Epithelial cell of esophagus (primary cell): ENCODE data around the gene FPR2.
A peak's percentile ranks its signal among the peaks of the same experiment; 100 is the strongest.

Experiments used
- DNase-seq: peaks from one replicate; pipeline ENCODE4 v3.0.0; 2010; ENCODE audit warnings: low read depth
- H3K4me3 ChIP-seq: 2 replicates; pipeline ENCODE4 v1.5.1; 2011; ENCODE audit warnings: mild to moderate bottlenecking, low read length, control low read depth
- CTCF ChIP-seq: IDR thresholded peaks from 2 replicates; pipeline ENCODE4 v1.5.1; 2011; ENCODE audit warnings: low read depth, mild to moderate bottlenecking, low read length, control low read depth, inconsistent platforms; ENCODE audit not compliant: insufficient read depth; ENCODE audit errors: missing control alignments

FPR2 gene

GRCh38 chr19:51807111-51807701 lies 46.2 kb downstream of the FPR2 start:
- no peak for TF ChIP-seq CTCF
- DNase-seq = peak; percentile 10
- no peak overlapping the region for H3K4me3 ChIP-seq

GRCh38 chr19:51807925-51808324 lies 46.9 kb downstream of the FPR2 start:
- no peak for DNase-seq
- TF ChIP-seq CTCF = no peak
- H3K4me3 ChIP-seq = no peak overlapping the region

- DNase-seq = no peak
- TF ChIP-seq CTCF = no peak
- H3K4me3 ChIP-seq = no peak overlapping the region
These were observed 47.5 kb downstream of the FPR2 start for GRCh38 chr19:51808333-51808986.

GRCh38 chr19:51809787-51810186 lies 48.8 kb downstream of the FPR2 start:
- TF ChIP-seq CTCF = no peak
- no peak for DNase-seq
- no peak overlapping the region for H3K4me3 ChIP-seq

- no peak for DNase-seq
- no peak overlapping the region for H3K4me3 ChIP-seq
These were observed 49.2 kb downstream of the FPR2 start for GRCh38 chr19:51810223-51810622.

GRCh38 chr19:51811344-51811743 lies 50.4 kb downstream of the FPR2 start:
- H3K4me3 ChIP-seq = no peak overlapping the region
- no peak for TF ChIP-seq CTCF
- no peak for DNase-seq

More at GRCh38 chr19:51810223-51810622, 49.2 kb downstream of the FPR2 start:
- no peak for TF ChIP-seq CTCF

GRCh38 chr19:51815043-51815442 lies 54.1 kb downstream of the FPR2 start:
- H3K4me3 ChIP-seq = no peak overlapping the region
- no peak for DNase-seq
- no peak for TF ChIP-seq CTCF
